HFF-Myc (cell line): ENCODE measurements around the gene IL1RAPL1.

Source experiments
- DNase-seq: peaks from one replicate; pipeline ENCODE4 v3.0.0-alpha.2; 2011; ENCODE audit warnings: low read depth; ENCODE audit errors: extremely low read depth
- H3K4me3 ChIP-seq: replicated peaks from 2 replicates; pipeline ENCODE4 v1.5.1; 2011; ENCODE audit warnings: low read depth, mild to moderate bottlenecking, control low read depth, low read length
- CTCF ChIP-seq: IDR thresholded peaks from 2 replicates; pipeline ENCODE4 v1.5.1; 2012; ENCODE audit warnings: mild to moderate bottlenecking, low read depth, low read length, control low read depth; ENCODE audit errors: missing control alignments

Gene IL1RAPL1

GRCh38 chrX:28613558-28613957 is 26.3 kb downstream of the IL1RAPL1 start:
- no peak for TF ChIP-seq CTCF
- no peak overlapping the region for H3K4me3 ChIP-seq

GRCh38 chrX:28625223-28625622 is 38.0 kb downstream of the IL1RAPL1 start:
- DNase-seq = no peak
- no peak for TF ChIP-seq CTCF
- H3K4me3 ChIP-seq = no peak overlapping the region

More at GRCh38 chrX:28613558-28613957, 26.3 kb downstream of the IL1RAPL1 start:
- no peak for DNase-seq

DNA sequence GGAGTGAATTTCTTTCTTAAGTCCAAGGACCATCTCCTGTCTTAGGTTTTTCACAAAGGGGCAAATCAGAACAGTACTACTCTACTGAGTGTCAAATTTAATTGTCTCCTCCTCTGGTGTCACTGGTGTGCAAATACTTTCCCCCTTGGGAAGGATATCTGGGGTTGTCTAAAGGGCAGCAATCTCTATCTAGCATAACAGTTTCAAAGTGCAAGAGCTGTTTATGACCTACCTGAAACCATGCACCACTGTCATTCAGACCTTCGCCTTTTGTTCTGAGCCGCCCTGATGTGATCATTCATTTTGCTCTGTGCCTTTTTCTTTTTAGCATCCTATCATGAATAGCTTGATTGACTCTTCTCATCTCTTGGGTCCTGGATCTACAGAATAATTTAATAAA is 39.3 kb downstream of the IL1RAPL1 start:
- DNase-seq = no peak
- no peak overlapping the region for H3K4me3 ChIP-seq
- TF ChIP-seq CTCF = no peak

GRCh38 chrX:28628120-28628519 is 40.9 kb downstream of the IL1RAPL1 start:
- TF ChIP-seq CTCF = no peak
- no peak for DNase-seq
- H3K4me3 ChIP-seq = no peak overlapping the region

DNA sequence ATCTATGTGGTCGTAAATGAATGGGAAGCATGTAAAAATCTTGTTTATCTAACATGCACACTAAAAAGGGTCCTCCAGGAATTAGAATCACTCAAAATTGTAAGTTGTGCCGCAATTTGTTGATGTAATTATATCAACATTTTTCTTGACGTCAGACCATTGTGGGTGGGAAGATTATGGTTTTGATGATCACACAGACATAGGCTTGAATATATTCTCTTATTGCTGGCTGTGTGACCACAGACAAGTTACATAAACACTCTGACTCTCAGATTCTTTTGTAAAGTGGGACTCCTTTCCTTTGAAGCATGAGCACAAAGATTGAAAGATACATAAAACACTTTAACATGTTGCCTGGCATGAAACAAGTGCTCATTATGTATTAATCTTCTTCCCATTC is 51.5 kb downstream of the IL1RAPL1 start:
- no peak overlapping the region for H3K4me3 ChIP-seq
- no peak for DNase-seq
- TF ChIP-seq CTCF = no peak

DNA sequence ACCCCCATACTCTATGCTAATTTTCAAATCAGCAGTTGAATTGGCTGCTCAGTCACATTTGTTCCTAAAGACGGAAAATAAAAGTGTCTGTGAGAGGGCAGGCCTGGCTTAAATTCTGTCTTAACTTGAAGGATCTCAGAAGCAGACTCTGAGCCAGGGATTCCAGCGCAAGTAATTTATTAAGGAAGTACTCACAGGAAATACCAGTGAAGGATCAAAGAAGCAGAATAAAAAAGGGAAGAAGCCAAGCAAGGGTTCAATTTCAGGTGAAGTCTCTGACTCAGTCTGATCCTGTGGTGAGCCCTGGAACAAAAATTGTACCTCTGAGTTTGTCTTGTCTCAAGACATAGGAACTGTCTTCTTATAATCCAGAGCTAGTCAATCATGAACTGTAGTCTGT is 52.2 kb downstream of the IL1RAPL1 start:
- no peak for DNase-seq
- TF ChIP-seq CTCF = no peak
- H3K4me3 ChIP-seq = no peak overlapping the region

DNA sequence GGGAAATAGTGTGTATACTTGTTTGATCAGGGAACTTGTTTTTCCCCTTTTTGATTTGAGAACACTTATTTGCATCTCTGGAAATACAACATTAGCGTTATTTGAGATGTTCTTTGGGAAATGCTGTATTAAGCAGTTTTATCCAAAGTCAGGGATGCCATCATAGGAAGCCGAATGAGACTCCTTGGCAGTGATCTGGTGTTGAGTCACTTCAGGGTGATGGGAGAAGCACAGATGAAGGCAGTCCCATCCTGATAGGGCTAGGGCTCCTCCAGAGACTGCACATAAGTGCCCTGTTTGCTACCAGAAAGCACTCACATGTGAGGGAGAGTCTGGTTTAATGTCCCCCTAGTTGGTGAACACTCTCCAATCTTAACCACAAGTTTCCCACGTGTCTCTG is 62.3 kb downstream of the IL1RAPL1 start:
- DNase-seq = no peak
- TF ChIP-seq CTCF = no peak

More for the DNA sequence above, 62.3 kb downstream of the IL1RAPL1 start:
- H3K4me3 ChIP-seq = no peak overlapping the region
